Lung (tissue), 12 donors: ENCODE results near the gene STARD10. TPM values are rescaled to one million over a fixed set of nuclear protein-coding genes. Genes with fewer than 3 reads are reported as not detected.

ENCODE experiments used
- ATAC-seq: fragments of 200-7000 bp; cut with Tn5 transposase; one replicate; pipeline ENCODE4 v1.9.1; 2020; ENCODE audit warnings: moderate number of reproducible peaks; ENCODE audit not compliant: insufficient read depth, low FRiP score
- DNase-seq, 3 donors: peaks; one replicate each; pipeline ENCODE4 v3.0.0-alpha.2; 2013 to 2017
- H3K27ac ChIP-seq, 2 donors: one replicate each; pipeline ENCODE4 v1.5.1; 2013; ENCODE audit warnings: mild to moderate bottlenecking in 2 of 2, moderate library complexity in 2 of 2, control low read depth in 1 of 2, inconsistent platforms in 1 of 2, low read depth in 1 of 2, low read length in 1 of 2
- H3K27me3 ChIP-seq, 3 donors: one replicate each; pipeline ENCODE4 v1.5.1; 2013; ENCODE audit warnings: low read length in 2 of 3; ENCODE audit not compliant: control insufficient read depth in 3 of 3, insufficient read depth in 3 of 3
- H3K36me3 ChIP-seq, 4 donors: one replicate each; pipeline ENCODE4 v1.5.1; 2013; ENCODE audit warnings: low read length in 4 of 4, mild to moderate bottlenecking in 1 of 4, moderate library complexity in 1 of 4; ENCODE audit not compliant: control insufficient read depth in 4 of 4, insufficient read depth in 4 of 4
- H3K4me1 ChIP-seq, 5 donors: one replicate each; pipeline ENCODE4 v1.5.1; 2013; ENCODE audit warnings: low read length in 5 of 5, mild to moderate bottlenecking in 2 of 5, moderate library complexity in 1 of 5; ENCODE audit not compliant: control insufficient read depth in 5 of 5, insufficient read depth in 5 of 5
- H3K4me3 ChIP-seq: one replicate; pipeline ENCODE4 v1.5.1; 2013; ENCODE audit warnings: mild to moderate bottlenecking, control low read depth, moderate library complexity
- H3K9ac ChIP-seq, 2 donors: one replicate each; pipeline ENCODE4 v1.5.1; 2013; ENCODE audit warnings: low read length in 2 of 2, control low read depth in 1 of 2; ENCODE audit not compliant: insufficient read depth in 1 of 2
- H3K9me3 ChIP-seq, 4 donors: one replicate each; pipeline ENCODE4 v1.5.1; 2013; ENCODE audit warnings: low read length in 3 of 4, mild to moderate bottlenecking in 1 of 4, moderate library complexity in 1 of 4; ENCODE audit not compliant: control insufficient read depth in 4 of 4, insufficient read depth in 3 of 4
- CTCF ChIP-seq: IDR thresholded peaks from 2 replicates; pipeline ENCODE4 v1.5.1; 2012; ENCODE audit warnings: mild to moderate bottlenecking; ENCODE audit errors: control extremely low read depth, extremely low read depth
- WGBS, 2 donors: extraction: QIAGEN DNeasy Blood & Tissue Kit; methylation state at CpG; one replicate each; pipeline ENCODE4 v1.1.7; 2013; 5-methylcytosine and 5-hydroxymethylcytosine counted together
- polyA plus RNA-seq, 2 donors: library from polyadenylated mRNA; stranded (reverse); fragments of 200-250 nt; gene quantifications; one replicate each; pipeline ENCODE4 v1.2.1, GENCODE V29; 2013
- total RNA-seq, 2 donors: library from RNA; depleted of rRNA in 1 of 2; stranded (reverse); fragments of >200 nt in 1 of 2; gene quantifications; one replicate each; pipeline ENCODE4 v1.2.1, GENCODE V29; 2014 to 2021
- donor health status: control.
- donor health status: control.
- donor health status: Bipolar disorder and iron deficiency.
- donor health status: healthy.
- donor health status: DM: yes; HTN: yes; CAD: no.

STARD10 gene
- total and polyA plus RNA-seq, 4 donors = 66.5 to 198 (median 102) TPM

DNA sequence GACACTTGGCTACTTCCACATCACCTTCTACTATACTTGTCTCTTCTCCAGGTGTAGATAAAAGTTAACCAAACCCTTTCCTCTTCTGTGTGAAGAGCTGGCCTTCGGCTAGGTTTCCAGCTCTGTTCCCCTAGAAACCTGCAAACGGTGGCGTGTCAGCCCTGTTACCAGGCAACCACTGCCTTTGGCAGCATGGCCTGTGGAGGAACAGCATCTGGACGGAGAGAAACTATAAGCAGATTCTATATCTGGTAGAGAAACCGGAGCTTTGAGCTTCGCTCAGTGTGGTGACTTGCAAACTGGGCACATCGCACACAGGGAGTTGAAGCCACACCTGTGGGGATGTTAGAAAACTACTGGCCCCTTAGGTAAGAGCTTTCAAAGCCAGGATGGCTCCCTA lies 77.6 kb downstream of the STARD10 start:
- Histone ChIP-seq H3K4me1 (peaks cover 13 to 50% (median 29%) of the 10 kb centered on the region in 5 donors), H3K36me3 (peaks cover 0 to 31% (median 9%) of the 10 kb centered on the region in 4 donors)
- peak; percentile 59 to 64 (median 60) for DNase-seq

GRCh38 chr11:72712841-72713240 lies 81.0 kb downstream of the STARD10 start:
- TF ChIP-seq CTCF = no peak
- Histone ChIP-seq H3K4me3 (no peak overlapping the region), H3K27ac (peak overlapping the region in 1 of 2 donors; percentile 71), H3K36me3 (peaks cover 0 to 60% (median 17%) of the 10 kb centered on the region in 4 donors), H3K9me3 (no peaks in the 10 kb centered on the region), H3K27me3 (no peaks in the 10 kb centered on the region), H3K9ac (peak overlapping the region in 1 of 2 donors; percentile 56), H3K4me1 (peaks cover 0 to 26% (median 6%) of the 10 kb centered on the region in 5 donors)
- 60 to 70% methylated on average over 10 of the region's 10 CpGs for WGBS, 2 donors
- DNase-seq (peak in 1 of 3 donors; percentile 23), ATAC-seq (no peak)

More for the DNA sequence above, 77.6 kb downstream of the STARD10 start:
- H3K4me3 ChIP-seq = no peak overlapping the region
- WGBS, 2 donors = 73 to 80% methylated on average over 7 of the region's 7 CpGs
- no peaks in the 10 kb centered on the region for H3K27me3 ChIP-seq
- ATAC-seq = no peak
- peak overlapping the region in 1 of 2 donors; percentile 14 for H3K27ac ChIP-seq
- no peaks in the 10 kb centered on the region for H3K9me3 ChIP-seq
- TF ChIP-seq CTCF = no peak
- H3K9ac ChIP-seq = no peak overlapping the region

GRCh38 chr11:72712168-72712751 lies 81.6 kb downstream of the STARD10 start:
- peaks cover 0 to 61% (median 23%) of the 10 kb centered on the region in 4 donors for H3K36me3 ChIP-seq
- H3K27ac ChIP-seq = peak overlapping the region in 1 of 2 donors; percentile 71
- H3K9ac ChIP-seq = peak overlapping the region in 1 of 2 donors; percentile 56

More at GRCh38 chr11:72712168-72712751, 81.6 kb downstream of the STARD10 start:
- no peaks in the 10 kb centered on the region for H3K27me3 ChIP-seq
- no peak overlapping the region for H3K4me3 ChIP-seq
- WGBS, 2 donors = 52 to 60% methylated on average over 26 of the region's 26 CpGs
- ATAC-seq (peak; percentile 78), DNase-seq (peak; percentile 74 to 82 (median 78))
- TF ChIP-seq CTCF = no peak
- H3K4me1 ChIP-seq = peaks cover 0 to 26% (median 6%) of the 10 kb centered on the region in 5 donors
- H3K9me3 ChIP-seq = no peaks in the 10 kb centered on the region
